IPS-11a (cell line): ENCODE data around the gene TBXA2R.

ENCODE experiments used
- H3K4me3 ChIP-seq: one replicate; pipeline ENCODE4 v1.5.1; 2013; ENCODE audit warnings: low read depth, low read length, control low read depth

TBXA2R gene

DNA sequence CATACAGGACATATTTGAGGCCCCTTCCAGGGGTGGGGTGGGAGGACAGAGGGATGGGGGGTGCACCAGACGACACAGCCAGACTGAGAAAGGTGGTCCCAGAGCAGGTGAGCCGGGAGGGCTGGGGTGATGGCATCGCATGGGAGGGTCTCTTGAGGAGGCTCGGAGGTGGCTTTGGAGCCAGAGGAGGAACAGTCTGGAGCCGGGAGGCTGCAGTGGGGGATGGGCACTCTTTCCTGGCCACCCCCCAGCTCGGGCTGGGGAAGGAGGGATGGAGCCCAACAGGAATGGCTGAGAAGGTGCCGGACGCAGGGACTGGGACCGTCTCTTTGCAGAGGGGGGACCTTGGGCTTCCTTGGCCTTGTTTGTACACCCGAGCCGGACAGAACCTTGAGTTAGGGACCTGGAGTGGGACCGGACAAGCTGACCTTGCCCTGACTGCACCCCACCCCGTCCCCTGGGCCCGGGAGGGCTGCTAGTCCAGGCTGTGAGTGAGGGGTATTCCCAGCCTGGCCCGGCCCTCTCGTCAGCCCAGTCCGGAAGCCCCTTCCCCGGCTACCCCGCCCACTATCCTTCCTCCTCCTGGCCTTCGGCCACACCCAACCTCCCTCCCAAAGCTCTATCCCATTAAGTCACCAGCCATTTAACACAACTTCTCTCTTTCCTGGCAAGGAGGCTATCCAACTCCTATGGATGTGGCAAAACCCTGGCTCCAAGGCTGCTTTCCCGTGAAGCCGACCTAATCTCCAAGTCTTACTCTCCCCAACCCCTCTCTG, 816 bp upstream of the TBXA2R start:
- peak overlapping the region; percentile 37 for H3K4me3 ChIP-seq

- peak overlapping the region; percentile 35 for H3K4me3 ChIP-seq
These were observed 443 bp downstream of the TBXA2R start for GRCh38 chr19:3606174-3606689.

- no peak overlapping the region for H3K4me3 ChIP-seq
These were observed 905 bp downstream of the TBXA2R start for GRCh38 chr19:3605770-3606169.

DNA sequence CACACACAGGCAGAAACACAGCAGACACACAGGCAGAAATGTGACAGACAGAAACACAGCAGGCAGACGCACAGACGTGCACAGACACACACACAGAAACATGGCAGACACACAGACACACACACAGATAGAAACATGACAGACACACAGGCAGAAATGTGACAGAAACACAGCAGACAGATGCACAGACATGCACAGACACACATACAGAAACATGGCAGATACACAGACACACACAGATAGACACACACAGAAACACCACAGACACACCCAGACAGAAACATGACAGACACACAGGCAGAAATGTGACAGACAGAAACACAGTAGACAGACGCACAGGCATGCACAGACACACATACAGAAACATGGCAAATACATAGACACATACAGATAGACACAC, 1.3 kb downstream of the TBXA2R start:
- H3K4me3 ChIP-seq: no peak overlapping the region

- H3K4me3 ChIP-seq: no peak overlapping the region
These were observed 1.7 kb downstream of the TBXA2R start for GRCh38 chr19:3604987-3605343.

GRCh38 chr19:3604227-3604986, 2.3 kb downstream of the TBXA2R start:
- H3K4me3 ChIP-seq: no peak overlapping the region

GRCh38 chr19:3603121-3603811, 3.4 kb downstream of the TBXA2R start:
- H3K4me3 ChIP-seq: no peak overlapping the region

- no peak overlapping the region for H3K4me3 ChIP-seq
These were observed 5.7 kb downstream of the TBXA2R start for GRCh38 chr19:3601021-3601420.

DNA sequence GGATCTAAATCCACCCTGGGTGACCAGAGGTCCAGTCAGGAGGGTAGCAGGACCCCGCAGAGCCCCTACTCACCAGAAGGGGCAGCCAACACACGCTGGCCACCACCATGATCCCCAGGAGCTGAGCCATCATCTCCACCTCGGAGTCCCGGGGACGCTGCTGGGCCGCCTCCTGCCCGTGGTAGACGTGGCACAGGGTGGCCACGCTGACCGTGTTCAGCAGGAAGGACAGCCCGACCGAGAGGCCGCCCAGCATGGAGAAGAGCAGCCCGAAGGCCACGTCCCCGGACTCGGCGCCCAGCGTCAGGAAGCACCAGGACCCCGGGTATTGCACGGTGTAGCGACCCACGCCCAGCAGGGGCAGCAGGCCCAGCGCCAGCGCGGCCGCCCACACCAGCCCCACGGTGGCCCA, 6.9 kb downstream of the TBXA2R start:
- H3K4me3 ChIP-seq: no peak overlapping the region

DNA sequence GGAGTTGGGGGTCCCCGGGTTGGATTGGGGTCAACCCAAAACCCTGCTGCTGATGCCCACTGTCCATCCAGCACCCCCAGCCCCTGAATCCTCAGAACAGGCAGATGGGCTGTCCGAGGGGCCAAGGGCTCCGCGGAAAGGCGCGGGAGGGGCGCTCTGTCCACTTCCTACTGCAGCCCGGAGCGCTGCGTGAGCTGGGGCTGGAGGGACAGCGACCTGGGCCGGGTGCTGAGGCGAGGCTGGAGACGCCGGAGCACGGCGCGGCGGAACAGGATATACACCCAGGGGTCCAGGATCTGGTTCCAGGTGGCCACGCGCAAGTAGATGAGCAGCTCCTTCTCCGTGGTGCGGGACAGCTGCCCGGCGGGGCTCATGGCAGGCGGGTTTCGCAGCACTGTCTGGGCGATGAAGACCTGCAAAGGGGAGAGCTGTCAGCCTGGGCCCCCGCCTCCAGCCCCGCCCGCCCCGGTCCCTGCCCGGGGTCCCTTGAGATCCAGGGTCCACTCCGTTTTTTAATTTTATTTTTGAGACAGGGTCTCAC, 11.1 kb downstream of the TBXA2R start:
- H3K4me3 ChIP-seq: no peak overlapping the region

GRCh38 chr19:3593156-3593555, 13.5 kb downstream of the TBXA2R start:
- H3K4me3 ChIP-seq: no peak overlapping the region

DNA sequence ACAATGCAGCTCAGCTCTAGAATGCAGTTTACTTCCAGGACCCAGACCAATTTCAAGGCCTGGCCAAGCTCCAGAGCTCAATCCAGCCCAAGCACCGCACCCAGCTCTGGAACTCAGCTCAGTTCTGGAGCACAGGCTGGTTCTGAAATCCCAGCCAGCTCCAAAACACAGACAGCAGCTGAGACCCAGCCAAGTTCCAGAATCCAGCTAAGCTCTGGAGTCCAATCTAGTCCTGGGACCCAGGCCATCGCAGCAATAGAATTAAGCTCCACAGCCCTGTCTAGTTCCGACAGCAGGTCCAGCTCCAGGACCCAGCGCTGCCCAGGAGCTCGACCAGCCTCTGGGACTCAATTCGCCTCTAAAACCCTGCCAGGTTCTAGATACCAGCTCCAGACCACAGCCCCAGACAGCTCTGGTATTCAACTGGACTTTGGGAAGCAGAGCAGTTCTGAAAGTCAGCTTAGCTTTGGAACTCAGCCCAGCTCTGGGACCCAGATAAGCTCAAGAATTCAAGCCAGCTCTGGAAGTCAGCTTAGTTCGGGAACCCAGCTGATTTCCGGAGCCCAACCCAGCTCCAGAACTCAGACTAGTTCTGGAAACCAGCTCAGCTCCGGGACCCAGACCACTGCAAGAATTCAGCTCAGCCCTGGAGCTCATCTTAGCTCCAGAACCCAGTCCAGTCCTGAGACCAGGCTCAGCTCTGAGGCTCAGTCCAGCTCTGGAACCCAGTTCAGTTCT, 14.6 kb downstream of the TBXA2R start:
- no peak overlapping the region for H3K4me3 ChIP-seq

DNA sequence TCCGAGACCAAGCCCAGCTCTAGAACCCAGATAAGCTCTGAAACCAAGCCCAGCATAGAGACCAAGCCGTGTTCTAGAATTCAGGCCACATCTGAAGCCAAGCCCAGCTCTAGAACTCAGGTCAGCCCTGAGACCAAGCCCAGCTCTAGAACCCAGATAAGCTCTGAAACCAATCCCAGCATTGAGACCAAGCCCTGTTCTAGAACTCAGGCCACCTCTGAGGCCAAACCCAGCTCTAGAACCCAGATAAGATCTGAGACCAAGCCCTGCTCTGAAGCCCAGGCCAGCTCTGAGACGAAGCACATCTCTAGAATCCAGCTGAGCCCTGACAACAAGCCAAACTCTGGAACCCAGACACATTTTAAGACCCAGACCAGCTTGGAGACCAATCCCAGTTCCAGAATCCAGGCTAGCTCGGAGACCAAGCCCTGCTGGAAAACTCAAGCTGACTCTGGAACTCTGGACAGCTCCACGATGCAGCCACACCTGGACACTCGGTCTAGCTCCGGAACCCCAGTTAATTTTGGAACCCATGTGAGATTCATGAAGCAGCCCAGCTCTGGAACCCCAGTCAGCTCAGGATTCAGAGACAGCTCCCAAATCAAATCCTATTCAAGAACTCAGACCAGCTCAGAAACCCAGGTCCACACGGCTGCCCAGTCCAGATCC, 15.6 kb downstream of the TBXA2R start:
- no peak overlapping the region for H3K4me3 ChIP-seq

DNA sequence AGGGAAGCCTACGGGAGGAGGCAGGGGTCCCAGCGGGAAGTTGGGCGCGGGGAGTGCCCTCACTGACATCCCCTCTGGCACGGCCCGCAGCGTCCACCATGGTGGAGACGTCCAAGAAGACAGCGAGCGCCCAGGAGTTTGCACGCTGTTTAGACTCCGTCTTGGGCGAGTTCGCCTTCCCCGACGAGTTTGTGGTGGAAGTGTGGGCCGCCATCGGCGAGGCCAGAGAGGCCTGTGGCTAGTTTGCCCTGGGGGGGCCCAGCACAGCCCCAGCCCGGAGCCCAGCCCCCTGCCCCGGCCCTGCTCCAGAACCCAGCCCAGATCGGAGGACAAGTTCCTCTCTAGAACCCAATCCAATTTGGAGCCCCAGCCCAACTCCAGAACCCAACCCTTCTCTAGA, 16.7 kb downstream of the TBXA2R start:
- H3K4me3 ChIP-seq: no peak overlapping the region

DNA sequence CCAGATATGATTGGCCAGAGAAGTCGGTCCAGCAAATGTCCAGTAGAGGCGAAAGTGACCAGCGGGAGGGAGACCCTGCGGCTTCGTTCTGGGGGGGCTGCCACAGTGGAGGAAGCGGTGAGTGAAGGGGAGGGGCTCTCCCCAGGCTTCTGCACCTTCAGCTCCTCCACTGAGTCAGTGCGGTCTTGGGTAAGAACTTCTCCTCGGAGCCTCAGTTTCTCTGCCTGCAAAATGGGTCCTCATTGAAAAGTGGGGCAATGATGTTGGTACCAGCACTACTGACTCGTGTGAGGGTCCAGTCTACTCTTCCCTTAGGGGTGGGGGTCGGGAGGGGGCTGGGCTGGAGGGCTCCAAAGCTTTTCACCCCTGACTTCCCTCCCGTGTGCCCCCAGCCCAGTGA, 17.2 kb downstream of the TBXA2R start:
- H3K4me3 ChIP-seq: no peak overlapping the region

GRCh38 chr19:3586707-3587346, 19.8 kb downstream of the TBXA2R start:
- no peak overlapping the region for H3K4me3 ChIP-seq

GRCh38 chr19:3586127-3586626, 20.5 kb downstream of the TBXA2R start:
- no peak overlapping the region for H3K4me3 ChIP-seq

DNA sequence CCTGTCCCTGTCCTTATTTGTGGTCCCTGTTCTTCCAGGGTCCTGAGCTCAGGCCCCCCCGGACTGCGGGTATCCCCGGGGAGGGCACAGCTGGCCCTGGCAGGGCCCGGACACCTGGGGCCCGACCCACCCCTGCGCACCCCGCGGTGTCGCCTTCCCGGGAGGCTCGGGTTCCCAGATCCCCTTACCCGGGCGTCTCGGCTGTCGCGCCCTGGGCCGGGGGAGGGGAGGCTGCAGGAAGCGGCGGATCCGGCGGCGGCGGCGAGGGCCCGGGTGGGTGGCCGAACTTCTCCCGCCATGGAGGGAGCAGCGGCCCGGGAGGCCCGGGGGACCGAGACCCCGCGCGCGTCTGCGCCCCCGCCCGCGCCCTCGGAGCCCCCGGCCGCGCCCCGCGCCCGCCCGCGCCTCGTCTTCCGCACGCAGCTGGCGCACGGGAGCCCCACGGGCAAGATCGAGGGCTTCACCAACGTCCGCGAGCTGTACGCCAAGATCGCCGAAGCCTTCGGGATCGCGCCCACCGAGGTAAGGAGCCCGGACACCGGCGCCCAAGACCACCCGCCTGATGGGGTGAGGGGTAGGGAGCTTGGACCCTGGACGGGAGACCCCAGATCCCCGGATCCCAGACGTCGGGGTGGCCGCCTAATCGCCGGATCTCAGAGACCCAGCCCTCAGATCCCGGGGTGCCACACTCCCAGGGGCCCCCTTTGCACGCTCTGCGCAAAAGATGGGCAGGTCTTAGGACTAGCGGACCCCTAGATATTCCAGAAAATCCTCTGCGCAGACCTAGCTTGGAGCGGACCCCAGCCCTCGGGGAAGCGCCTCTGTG, 21.2 kb downstream of the TBXA2R start, which contains the start of gene GIPC3:
Gene GIPC3, plus strand, starts transcription at position 178 of the 826 bp plus-strand sequence. Its CDS starts 120 bp downstream, at position 298.
- peak within 1 kb of the TSS; percentile 20 for H3K4me3 ChIP-seq
